GM20431 (cell line): Measurements from ENCODE around the gene SKAP1.
"Not testable (repeated sequence)": the region's sequence is repeated elsewhere in the genome, so short reads cannot be mapped to it uniquely, and the experiment has no call there.

Source experiments
- in situ Hi-C: fragments of 300-500 bp; cut with MseI, MboI; formaldehyde crosslinking; loops from one replicate; pipeline ENCODE4 v1.15.0; 2020; ENCODE audit warnings: low sequenced_read_pairs; ENCODE audit not compliant: unreplicated experiment

Gene SKAP1

DNA sequence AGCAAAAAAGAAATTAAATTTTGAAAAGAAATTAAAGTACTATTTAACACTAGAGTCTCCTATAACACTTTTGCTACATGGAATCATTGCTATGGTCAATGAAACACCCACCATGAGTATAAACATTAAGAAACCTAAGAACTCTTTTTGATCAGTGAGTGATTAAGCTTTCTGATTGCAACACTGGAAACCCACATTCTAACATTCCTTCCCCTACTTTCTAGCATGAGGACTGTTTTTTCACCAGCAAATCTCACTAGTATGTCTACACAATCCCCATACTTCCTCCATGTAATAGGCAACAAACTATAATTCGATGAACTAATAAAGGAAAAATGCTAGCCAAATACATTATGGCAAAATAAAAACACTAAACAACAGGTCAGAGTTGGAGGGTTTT lies 54.7 kb downstream of the SKAP1 start:
- in situ Hi-C loops, result no loop called here

DNA sequence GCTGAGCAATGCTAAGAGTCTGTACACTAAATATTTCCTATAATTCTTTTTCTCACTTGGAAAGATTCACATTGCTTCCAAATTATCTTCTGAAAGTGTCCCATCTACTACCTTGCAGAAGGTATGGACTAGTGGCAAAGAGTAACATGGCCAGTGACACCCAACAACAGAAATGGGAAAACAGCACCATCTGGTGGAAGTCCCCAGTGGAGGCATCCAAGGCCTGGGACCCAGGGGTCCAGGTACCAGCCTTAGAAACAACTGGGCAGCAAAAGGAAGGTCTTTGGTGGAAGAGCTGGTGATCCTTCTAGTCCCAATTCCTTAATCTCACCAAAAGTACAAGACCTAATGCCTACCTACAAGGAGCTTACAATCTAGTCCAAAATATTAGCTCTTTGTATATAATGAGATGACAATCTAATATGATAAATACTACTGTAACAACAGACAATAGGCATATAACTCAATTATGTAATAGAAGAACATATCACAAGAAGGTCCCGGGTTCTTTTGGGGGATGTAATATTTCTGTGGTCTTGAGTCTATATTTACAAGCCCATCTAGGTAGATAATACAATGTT lies 55.3 kb downstream of the SKAP1 start:
- in situ Hi-C loops, result no loop called here

DNA sequence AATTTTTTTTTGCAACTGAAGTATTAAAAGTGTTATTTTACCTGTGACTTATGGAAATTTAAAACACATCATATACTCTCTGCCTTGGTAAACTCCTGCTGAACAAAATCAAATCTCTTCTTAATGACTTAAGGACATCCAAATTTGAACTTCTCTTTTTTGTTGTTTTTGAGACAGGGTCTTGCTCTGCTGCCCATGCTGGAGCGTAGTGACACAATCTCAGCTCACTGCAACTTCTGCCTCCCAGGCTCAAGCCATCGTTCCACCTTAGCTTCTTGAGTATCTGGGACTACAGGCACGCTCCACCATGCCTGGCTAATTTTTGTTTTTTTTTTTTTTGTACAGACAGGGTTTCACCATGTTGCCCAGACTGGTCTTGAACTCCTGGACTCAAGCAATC lies 56.1 kb downstream of the SKAP1 start:
- in situ Hi-C loops, result no loop called here

DNA sequence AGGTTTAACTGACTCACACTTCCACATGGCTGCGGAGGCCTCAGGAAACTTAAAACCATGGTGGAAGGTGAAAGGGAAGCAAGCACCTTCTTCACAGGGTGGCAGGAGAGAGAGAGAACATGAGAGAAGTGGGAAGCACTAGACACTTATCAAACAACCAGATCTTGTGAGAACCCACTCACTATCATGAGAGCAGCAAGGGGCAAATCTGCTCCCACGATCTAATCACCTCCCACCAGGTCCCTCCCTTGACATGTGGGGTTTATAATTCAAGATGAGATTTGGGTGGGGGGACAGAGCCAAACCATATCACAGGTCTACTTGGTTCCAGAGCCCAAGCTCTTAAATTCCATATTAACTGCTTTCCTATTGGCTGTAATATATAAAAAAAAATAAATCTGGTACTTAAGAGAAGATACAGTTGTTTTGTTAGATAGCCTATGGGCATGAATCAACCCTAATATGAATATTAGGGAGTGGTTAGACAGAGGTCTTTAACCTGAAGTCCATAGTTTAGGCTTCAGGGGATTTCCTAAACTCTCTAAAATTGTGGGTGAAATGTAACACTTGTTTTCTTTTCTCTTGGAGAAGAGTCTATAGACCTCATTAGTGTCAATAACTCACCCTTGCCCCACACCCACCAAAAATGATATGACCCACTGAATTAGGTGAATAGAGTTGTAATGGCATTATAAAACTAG lies 56.7 kb downstream of the SKAP1 start:
- in situ Hi-C loops, result no loop called here

DNA sequence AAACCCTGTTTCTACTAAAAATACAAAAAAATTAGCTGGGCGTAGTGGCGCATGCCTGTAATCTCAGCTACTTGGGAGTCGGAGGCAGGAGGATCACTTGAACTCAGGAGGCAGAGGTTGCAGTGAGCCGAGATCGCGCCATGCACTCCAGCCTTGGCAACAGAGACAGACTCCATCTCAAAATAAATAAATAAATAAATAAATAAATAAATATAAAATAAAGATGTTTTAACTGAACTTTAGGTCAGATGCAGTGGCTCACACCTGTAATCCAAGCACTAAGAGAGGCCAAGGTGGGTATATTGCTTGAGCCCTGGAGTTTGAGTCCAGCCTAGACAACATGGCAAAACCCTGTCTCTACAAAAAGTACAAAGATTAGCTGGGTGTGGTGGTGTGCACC lies 61.0 kb downstream of the SKAP1 start:
- in situ Hi-C loops, result not testable (repeated sequence)

DNA sequence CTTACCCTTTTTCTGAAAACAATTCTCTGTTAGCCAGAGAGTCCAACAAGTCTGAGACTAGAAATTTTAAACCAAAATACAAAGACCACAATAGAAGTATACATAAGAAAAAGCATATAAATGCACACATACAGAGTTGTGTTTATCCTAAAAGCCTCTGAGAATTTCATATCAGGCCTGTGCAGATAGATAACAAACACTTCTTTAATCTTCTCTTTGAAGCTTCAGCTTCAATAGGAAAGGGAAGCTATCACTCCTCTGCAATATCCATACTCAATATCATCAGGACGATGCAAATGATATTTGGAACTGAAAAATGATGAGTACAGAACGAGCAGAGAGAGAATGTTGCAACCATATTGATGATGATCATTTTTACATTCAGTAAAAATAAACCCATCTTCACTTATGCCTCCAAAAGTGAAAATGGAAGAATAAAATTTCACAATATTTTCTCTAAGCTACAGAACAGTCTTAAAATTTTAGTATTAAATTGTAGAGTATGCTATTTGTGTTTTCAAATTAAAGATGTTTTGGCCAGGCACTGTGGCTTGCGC lies 61.6 kb downstream of the SKAP1 start:
- in situ Hi-C loops, result no loop called here

DNA sequence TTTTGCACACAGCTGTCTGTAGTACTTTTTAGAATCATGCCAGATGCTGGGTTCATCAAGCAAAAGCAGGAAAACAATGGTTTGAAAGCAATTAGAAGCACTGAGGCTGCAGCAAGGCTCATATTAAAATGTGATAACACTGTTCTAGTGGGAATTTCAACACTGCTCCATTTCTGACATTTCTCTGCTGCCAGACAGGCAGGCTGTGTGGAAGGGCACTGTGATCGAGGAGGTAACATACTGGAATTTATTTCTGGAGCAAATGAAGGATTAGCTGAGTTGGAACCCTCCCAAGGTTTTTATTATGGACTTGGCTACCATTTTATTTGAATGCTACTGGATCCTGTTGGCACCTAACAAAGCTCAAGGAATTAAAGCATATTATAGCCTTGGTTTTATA lies 66.9 kb downstream of the SKAP1 start:
- in situ Hi-C loops, result no loop called here

DNA sequence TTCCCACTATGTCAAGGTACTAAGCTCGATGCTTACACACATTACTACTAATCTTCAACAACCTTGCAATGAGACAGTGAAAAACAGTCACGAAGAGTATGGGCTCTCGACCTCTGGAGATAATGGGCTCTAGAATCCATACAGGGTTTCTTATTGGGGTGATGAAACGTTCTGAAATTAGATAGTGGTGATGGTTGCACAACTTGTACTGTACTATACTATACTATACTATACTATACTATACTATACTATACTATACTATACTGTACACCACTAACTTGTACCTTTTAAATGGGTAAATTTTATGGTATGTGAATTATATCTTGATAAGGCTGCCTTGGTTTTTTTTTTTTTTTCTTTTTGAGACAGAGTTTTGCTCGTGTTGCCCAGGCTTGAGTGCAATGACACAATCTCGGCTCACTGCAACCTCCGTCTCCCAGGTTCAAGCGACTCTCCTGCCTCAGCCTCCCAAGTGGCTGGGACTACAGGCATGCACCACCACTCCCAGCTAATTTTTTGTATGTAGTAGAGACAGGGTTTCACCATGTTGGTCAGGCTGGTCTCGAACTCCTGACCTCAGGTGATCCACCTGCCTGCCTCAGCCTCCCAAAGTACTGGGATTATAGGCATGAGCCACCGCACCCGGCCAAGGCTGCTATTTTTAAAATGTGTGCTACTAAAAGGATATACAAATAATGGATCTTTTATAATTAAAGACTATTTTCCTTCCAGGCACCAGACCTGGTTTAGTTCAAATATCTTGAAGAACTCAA lies 69.0 kb downstream of the SKAP1 start:
- in situ Hi-C loops, result not testable (repeated sequence)

DNA sequence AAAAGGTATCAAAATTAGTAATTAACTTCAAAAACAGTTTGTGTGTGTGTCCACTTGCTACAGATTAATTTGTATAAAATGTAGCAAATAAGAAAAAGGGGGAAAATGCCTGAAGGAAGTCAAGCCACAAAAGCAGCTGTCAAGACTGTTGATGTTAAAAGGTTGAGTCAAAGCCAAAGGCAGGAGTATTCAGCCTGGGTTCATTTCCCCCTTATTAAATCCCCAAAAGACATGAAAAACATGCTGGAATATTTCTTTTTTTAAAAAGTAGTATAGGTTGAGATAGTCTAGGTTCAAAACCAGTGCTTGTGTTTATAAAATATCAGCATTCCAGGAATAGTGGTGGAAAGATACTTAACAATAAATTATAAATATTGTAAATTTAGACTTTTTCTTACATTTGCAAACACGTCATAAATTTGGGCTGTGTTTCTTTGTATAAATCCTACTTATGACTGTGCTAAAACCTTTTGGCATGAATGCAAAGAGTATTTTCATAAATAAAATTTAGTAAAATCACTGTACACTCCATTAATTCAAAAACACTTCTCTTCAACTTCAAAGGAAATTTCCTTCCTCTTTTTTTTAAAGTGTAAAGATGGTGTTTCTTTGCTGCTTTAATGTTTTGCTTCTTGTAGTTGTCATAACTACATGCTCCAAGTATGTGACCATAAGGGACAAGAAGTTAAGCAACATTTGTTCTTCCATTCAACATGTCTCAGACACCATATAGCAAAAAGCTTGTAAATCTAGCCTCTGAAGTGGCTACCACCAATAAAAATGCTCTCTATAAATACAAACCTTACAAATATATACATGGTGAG lies 72.0 kb downstream of the SKAP1 start:
- in situ Hi-C loops, result no loop called here

DNA sequence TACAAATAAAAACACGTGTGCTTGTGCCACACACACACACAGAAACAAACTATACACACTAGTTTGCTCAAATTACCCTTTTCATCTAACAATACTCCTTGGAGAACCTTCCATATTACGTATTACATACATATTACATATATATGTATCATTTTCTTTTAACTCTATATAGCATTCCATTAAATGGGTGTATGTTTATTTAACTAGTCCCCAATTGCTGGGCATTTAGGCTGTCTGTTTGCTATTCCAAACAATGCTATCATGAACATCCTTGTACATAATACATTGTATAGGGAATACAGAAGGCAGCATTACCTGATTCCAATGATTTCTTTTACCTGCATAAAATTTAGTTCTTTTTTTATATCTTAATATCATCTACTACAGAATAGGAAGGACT lies 73.1 kb downstream of the SKAP1 start:
- in situ Hi-C loops, result no loop called here

DNA sequence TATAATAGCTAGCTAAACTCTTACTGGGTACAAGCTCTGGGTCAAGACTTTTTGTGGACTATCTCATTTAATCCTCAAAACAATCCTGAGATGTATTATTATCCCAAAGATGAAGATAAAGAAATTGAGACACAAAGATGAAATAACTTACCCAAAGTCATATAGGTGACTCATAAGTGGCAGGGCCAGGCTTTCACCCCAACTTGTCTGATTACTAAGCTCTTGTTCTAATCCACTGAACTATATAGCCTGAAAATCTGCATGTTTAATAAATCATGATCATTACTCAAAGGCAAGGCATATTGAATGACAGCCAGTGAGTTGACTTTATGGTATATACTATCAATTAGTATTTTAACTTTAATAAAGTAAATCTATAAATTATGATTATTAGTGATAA lies 77.4 kb downstream of the SKAP1 start:
- in situ Hi-C loops, result no loop called here

DNA sequence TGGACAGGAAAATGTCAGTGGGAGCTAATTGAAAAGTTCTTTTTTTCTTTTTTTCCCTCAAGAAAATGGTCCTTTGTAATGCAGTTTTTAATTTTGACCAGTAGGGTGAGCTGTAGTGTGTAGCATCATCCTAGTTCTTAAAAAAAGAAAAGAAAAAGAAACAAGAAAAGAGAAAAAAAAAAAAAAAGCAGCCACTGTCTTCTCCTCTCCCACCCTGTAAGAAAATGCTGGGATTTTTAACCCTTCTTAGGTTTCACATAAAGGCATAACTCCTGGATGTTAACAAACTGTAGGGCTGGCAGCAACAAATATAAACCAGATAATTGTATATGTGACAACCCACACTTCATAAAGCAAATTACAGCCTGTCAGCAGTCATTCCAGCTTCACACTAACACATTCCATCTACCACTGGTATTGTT lies 78.1 kb downstream of the SKAP1 start:
- in situ Hi-C loops, result no loop called here

DNA sequence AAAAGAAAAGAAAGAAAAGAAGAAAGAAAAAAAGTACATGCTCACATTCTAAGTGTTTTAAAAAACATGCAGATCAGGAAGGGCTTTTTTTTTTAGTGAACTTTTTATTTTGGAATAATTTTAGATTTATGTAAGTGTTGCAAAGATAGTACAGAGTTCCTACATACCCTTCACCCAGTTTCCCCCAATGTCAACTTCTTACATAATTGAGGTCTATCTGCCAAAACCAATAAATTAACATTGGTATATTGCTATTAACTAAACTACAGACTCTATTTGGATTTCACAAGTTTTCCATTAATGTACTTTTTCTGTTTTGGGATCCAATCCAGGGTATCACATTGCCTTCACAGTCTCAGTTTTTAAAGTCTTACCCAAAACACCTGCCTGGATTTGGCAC lies 81.7 kb downstream of the SKAP1 start:
- in situ Hi-C loops, result loop anchor here (10.0 kb wide), 1 partner anchor 106 kb away; no protein-coding TSS in a partner anchor

DNA sequence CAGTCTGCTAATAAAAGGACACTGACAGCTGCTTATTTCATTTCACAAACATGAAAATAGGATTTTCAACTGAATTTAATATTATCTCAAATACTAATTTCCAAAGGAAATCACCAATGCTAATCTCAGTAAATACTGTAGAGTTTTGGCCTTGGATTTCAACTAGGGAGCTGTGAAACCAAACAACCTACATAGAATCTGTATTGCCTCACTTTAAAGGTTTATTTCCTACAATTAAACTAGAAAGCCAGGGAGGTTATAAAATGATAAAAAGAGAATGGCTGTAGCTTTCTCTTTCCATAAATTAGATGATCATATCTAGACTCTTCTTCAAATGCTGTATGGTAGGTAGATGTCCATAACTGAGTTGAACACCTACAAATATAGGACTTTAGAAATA lies 82.8 kb downstream of the SKAP1 start:
- in situ Hi-C loops, result loop anchor here (10.0 kb wide), 1 partner anchor 108 kb away; no protein-coding TSS in a partner anchor

DNA sequence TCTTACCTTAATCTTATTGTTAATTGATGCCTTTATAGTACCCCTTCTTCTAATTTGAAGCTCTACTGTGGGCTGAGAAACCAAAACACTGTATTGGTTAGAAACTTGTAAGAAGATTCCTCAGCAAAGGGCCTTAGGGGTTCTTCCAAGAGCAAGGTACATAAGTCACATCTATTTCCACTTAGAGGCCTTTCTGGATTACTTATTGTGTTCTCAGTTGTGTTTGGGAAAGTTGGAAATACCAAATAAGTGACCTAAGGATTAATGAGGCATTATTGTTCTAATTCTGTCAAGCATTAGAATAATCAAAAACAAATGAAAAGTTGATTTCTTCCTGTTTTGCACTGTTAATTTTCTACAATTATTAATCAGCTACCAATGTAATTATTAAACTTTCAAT lies 85.8 kb downstream of the SKAP1 start:
- in situ Hi-C loops, result loop anchor here (10.0 kb wide), 1 partner anchor 111 kb away; no protein-coding TSS in a partner anchor

DNA sequence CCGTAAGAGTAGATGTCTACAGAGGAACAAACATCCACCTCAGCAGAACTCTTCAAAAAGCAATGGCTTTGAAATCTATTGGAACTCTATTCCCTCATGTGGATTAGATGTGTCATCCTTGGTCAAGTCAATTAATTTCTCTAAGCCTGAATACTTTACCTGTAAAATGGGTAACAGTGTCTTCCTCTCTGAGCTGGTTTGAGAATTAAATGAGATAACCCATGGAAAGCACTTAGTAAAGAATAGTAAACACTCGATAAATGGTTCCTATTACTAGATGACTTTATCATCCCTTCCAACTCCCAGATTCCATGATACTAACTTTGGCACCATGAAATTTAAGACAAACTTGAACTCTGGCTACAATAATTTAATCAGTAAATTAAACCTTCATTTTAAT lies 89.1 kb downstream of the SKAP1 start:
- in situ Hi-C loops, result loop anchor here (10.0 kb wide), 1 partner anchor 114 kb away; no protein-coding TSS in a partner anchor

DNA sequence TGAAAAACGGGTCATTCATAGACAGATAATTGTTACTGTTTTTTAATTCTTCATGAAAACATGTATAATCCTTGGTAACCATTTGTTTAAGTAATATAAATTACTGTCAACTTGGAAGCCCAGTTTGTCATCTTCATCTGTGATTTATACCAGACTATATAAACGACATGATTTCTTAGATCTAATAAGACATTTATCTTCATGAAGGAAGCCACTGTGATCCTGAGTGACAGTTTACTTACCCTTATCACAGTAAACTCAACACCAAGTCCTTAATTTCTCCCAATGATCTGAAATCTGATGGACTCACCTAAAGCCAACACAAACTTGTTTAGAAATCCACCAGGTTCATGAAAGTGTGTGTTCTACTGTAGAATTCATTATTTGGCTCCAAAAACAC lies 91.3 kb downstream of the SKAP1 start:
- in situ Hi-C loops, result no loop called here

DNA sequence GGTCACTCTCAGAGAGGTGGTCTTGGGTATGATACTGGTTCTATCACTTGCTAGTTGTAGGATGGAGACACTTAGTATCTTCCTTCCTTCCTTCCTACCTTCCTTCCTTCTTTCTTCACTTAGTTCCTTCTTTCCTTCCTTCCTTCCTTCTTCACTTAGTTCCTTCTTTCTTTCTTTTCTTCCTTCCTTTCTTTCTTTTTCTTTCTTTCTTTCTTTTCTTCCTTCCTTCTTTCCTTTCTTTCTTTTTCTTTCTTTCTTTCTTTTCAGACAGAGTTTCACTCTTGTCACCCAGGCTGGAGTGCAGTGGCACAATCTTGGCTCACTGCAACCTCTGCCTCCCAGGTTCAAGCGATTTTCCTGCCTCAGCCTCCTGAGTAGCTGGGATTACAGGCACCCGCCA lies 92.1 kb downstream of the SKAP1 start:
- in situ Hi-C loops, result not testable (repeated sequence)

DNA sequence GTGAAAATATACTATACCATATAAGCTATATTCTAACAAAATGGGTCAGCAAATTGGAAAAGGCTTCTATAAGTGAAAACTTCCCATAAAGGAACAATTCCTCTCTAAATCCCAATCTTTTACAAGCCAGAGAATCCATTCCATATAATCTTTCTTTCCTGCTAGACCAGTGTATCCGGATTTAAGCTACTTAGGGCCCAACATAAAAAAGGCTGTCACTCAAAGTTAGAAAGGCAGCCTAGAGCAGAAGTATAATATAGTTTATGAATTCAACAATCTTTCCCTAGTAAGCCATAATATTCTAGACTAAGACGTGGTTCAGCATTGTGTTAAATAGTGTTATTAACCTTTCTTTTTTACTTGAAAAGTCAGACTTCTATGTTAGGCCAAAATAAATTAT lies 93.0 kb downstream of the SKAP1 start:
- in situ Hi-C loops, result no loop called here
